HG03521 (cell line): ENCODE results near the gene FGF2.
"Not testable (repeated sequence)": the region's sequence is repeated elsewhere in the genome, so short reads cannot be mapped to it uniquely, and the experiment has no call there.

Experiments used
- ATAC-seq: cut with Tn5 transposase; IDR thresholded peaks from one replicate; pipeline ENCODE4 v1.9.1; 2021; ENCODE audit warnings: mild to moderate bottlenecking, moderate library complexity; ENCODE audit not compliant: unreplicated experiment

Gene FGF2

GRCh38 chr4:122921971-122922876 is 95.6 kb downstream of the FGF2 start, which contains the start of gene NUDT6:
Gene NUDT6, minus strand, starts transcription at chr4:122922597. Its CDS starts 25 bp downstream, at chr4:122922572.
- peak; percentile 55 for ATAC-seq

DNA sequence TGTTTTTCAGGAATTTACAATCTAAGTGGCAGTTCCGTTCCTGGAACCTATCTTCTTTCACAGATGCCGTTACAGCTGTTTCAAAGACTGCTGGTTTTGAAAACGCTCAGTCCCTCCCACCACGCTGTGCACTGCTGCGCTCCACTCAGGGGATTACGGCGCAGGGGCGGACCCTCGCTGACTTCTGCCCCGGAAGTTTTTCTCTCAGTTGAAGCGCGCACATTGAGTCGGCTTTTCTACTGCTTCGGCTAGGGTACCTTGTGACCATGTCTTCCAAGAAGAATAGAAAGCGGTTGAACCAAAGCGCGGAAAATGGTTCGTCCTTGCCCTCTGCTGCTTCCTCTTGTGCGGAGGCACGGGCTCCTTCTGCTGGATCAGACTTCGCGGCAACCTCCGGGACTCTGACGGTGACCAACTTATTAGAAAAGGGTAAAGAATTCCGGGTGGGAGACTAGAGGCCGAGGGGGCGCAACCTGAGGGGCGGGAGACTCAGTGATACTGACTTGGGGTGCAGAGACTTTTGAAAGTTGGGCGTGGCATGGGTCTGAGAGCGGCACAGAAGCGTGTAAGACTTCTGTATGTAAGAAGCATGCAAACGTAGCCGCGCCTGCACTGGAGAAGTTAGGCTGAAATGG is 96.4 kb downstream of the FGF2 start:
- ATAC-seq: peak; percentile 95

GRCh38 chr4:122928930-122929329 is 102.3 kb downstream of the FGF2 start:
- ATAC-seq: no peak

DNA sequence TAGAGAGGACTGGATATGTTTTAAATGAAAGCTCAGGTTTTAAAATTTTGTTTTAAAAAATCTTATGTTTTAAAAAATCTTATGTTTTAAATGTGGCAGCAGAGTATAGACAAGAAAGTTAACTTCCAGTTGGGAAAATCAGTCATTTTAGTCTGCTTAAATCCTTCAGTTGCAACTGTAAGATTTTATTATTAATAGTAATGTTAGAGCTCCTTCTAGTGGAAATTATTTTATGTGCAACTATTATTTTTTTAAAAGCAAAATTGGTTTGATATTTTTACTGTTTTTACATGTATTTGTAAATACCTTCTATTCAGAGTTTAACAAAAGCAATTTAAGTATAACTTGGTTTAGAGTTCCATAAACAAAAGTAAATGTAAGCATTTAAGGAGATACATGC is 104.2 kb downstream of the FGF2 start:
- ATAC-seq: no peak

GRCh38 chr4:122932763-122933162 is 106.1 kb downstream of the FGF2 start:
- no peak for ATAC-seq

DNA sequence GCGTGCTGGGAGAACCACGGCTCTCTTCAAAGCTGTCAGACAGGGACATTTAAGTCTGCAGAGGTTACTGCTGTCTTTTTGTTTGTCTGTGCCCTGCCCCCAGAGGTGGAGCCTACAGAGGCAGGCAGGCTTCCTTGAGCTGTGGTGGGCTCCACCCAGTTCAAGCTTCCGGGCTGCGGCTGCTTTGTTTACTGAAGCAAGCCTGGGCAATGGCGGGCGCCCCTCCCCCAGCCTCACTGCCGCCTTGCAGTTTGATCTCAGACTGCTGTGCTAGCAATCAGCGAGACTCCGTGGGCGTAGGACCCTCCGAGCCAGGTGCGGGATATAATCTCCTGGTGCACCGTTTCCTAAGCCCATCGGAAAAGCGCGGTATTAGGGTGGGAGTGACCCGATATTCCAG is 118.5 kb downstream of the FGF2 start:
- not testable (repeated sequence) for ATAC-seq

DNA sequence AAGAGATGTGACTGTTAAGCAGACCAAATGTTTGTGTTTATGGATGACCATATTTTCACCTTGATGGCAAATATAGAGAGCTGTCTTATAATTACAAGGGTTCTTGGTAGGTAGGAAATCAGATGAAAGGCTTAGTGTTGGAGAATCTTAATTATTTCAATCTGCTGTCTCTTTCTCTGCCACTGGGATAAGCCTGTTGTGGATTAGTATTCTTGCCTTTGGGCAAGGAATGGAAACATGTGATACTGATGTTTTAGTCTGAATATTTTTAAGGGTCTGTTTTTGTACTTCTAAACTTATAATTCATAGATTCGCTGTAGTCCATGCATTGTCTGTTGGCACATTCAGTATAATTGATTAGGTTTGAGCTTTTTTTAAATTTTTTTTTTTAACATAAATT is 119.5 kb downstream of the FGF2 start:
- no peak for ATAC-seq
